ENCODE results near the gene OSBPL10. TPM values are rescaled to one million over a fixed set of nuclear protein-coding genes. Genes with fewer than 3 reads are reported as not detected.

The OSBPL10 gene
- total RNA-seq, 1 donor from 2014 or later: 5.3 TPM

- no peak for DNase-seq
- intact Hi-C loops (cut with micrococcal nuclease): no loop called here
Measured at GRCh38 chr3:31934018-31934417, 47.0 kb downstream of the OSBPL10 start.

GRCh38 chr3:31932990-31933389, 48.1 kb downstream of the OSBPL10 start:
- no peak for ATAC-seq
- DNase-seq: no peak
- intact Hi-C loops (cut with micrococcal nuclease): no loop called here

More at GRCh38 chr3:31934018-31934417, 47.0 kb downstream of the OSBPL10 start:
- no peak for ATAC-seq

DNA sequence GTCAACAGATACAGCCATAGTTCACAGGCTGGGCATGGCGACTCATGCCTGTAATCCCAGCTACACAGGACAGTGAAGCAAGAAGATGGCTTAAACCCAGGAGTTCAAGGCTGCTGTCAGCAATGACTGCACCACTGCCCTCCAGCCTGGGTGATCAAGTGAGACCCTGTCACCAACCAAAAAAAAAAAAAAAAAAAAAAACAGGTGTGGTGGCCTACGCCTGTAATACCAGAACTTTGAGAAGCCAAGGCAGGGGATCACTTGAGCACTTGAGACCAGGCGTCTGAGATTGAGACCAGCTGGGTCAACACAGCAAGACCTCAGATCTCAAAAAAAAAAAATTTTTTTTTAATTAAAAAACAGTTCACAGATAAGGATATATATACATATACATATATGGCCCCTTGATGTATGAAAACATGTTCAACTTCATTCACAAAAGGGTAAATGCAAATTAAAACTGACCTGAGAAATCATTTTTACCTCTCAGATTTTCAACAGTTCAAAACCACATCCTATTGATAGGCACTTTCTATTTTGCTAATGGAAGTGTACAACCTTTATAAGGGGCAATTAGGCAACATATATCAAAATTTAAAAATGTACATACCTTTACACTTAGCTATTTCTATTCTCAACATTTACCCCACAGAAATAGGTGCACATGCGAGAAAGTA, 51.1 kb downstream of the OSBPL10 start:
- intact Hi-C loops (cut with micrococcal nuclease): no loop called here
- DNase-seq: no peak
- ATAC-seq: no peak

DNA sequence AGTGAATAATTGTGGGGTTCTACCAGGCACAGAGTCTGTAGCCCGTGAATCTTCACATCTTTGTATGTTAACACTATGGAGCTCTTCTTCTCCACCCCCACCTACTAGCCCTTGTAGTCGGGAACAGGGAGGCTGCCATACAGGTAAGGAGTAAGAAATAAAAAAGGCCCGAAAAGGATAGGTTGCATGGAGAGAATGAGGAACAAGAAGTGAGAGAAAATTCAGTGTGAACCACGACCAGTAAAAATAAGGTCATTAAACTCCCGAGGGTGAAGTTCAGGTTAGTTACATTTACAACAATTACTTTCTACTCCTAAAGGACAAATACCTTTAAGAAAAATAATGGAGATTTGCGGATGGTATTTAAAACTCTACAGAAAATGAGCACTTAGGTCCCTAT, 53.3 kb downstream of the OSBPL10 start:
- no peak for DNase-seq
- intact Hi-C loops (cut with micrococcal nuclease): no loop called here
- no peak for ATAC-seq

GRCh38 chr3:31926543-31926942, 54.5 kb downstream of the OSBPL10 start:
- intact Hi-C loops (cut with micrococcal nuclease): no loop called here
- no peak for ATAC-seq
- DNase-seq: no peak

- intact Hi-C loops (cut with micrococcal nuclease): no loop called here
- DNase-seq (no peak), ATAC-seq (no peak)
Measured at GRCh38 chr3:31925271-31925630, 55.8 kb downstream of the OSBPL10 start.

DNA sequence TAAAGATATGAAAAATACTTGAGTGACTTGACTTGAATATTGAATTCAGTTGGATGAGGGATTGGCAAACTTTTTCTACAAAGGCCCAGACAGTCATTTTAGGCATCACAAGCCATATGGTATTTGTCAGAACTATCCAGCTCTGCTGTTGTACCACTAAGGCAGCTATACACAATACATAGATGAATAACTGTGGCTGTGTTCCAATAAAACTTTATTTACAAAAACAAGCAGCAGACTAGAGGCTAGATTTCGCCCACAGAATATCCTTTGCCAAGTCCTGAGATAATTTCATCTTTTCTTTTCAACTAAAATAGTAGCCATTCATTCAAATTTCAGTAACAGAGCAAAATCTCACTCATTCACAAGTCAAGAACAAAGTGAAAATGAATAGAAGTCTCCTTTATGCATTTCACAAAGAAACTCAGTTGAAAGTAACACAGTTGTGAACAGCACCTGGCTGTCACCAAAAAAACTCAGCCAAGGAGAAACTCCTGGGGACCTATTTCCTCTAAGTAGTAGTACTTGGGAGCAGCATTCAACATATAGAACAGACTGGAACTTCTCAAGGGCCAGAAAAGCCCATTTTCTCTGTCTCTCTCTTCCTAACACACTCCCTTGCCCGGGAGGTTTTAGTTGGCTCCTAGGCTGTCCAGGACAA, 56.3 kb downstream of the OSBPL10 start:
- no peak for DNase-seq
- no peak for ATAC-seq
- intact Hi-C loops (cut with micrococcal nuclease): no loop called here

DNA sequence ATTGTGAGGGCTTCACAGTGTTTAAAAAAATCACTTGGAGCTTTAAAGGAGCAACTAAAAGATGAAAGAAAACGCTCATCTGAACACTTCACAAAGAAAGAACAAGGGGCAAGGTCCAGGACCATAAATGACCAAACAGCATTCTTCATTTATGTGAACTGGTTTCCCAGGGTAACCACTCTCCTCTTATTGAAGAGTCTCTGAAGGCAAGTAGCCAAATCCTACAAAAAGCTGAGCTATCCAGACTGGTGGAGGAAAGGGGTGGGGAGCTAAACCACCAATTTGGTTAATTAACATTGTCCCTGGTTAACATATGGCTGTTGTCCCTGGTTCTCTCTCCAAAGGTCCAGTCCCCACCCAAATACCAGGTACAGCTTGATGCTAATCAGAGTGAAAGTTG, 58.1 kb downstream of the OSBPL10 start:
- ATAC-seq (no peak), DNase-seq (no peak)
- intact Hi-C loops (cut with micrococcal nuclease): no loop called here

GRCh38 chr3:31921837-31922236, 59.2 kb downstream of the OSBPL10 start:
- ATAC-seq (no peak), DNase-seq (no peak)
- intact Hi-C loops (cut with micrococcal nuclease): no loop called here

DNA sequence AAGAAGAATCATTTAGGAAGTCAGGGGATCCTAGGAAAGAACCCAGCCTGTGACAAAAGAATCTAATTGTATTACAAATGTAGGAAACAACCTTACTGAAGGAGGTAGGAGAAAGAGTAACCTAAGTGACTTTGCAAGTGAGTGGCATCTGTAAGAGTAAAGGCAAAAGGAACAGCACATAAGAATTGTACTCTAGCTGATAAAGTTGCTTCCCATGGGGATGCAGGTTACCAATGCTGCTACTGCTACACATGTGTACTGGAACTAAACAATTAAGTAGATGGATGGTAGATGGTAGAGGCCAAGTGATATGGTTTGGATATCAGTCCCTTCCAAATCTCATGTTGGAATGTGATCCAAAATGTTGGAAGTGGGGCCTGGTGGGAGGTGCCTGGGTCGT, 60.8 kb downstream of the OSBPL10 start:
- no peak for DNase-seq
- no peak for ATAC-seq

DNA sequence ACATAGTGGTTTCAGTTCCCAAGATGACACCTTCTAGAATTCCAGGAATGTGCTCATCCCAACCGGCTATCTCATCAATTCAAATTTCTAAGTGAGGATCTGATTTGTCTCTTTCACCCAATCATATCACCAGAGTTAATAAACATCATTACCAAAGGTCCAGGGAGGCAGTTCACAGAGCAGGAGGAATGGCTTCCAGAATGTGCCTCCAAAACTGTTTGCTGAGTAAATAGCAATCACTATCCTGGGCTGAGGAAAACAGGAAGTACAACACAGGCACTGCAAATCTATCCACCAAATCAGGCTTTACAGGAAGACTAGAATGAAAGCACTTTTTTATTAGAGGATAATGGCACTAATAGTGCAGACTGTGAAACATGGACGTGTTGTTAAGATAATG, 61.5 kb downstream of the OSBPL10 start:
- no peak for DNase-seq
- intact Hi-C loops (cut with micrococcal nuclease): no loop called here
- ATAC-seq: no peak

More for the DNA sequence above, 60.8 kb downstream of the OSBPL10 start:
- intact Hi-C loops (cut with micrococcal nuclease): no loop called here

- intact Hi-C loops (cut with micrococcal nuclease): no loop called here
- ATAC-seq (no peak), DNase-seq (no peak)
Measured at GRCh38 chr3:31918179-31919150, 62.6 kb downstream of the OSBPL10 start.

DNA sequence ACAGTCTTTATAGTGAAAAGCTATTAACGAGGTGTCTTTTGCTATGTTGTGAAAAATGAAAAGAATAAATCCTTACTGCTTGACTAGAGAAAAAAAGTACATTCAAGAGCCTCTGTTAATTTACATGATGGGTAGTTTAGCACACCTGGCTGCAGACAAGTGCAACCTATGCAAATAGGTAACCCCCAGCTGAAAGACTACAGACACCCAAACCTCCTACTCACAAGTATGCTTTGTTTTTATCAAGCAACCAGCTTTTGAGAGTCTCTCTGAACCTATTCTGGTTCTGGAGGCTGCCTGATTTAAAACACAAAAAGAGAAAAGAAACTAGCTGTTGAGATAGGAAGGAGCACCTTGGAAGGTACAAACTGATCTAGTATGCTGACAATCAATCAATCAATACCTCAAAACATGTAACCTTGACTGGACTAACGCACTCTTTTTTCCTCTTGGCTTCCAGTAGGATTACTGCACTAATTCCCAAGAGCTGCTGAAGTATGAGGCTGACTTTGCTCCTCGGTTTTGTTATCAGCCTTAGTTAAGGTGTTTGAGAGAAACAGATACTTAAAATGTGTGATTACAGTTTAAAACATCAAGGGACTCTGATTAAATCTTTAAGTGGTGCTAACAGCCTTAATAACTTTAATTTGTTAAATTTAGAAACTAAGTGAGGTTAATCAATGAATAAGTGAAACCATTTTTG, 63.6 kb downstream of the OSBPL10 start:
- intact Hi-C loops (cut with micrococcal nuclease): no loop called here
- ATAC-seq (no peak), DNase-seq (no peak)

GRCh38 chr3:31911643-31912042, 69.4 kb downstream of the OSBPL10 start:
- DNase-seq: no peak
- intact Hi-C loops (cut with micrococcal nuclease): no loop called here
- ATAC-seq: no peak

DNA sequence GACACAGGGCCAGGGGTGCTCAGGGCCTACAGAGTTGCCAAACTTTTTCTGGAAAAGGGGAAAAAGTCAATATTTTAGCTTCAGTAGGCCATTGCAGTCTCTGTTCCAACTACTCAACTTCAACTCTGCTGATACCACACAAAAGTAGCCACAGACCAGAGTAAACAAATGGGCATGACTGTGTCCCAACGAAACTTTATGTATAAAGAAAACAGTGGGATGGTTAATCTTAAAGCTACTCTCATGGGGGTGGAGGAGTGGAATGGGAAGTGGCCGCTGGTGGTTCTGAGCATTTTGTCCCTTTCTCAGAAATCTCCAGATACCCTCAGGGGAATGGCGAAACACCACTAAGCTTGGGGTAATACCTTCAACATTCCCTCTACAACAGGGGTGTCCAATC, 69.9 kb downstream of the OSBPL10 start:
- no peak for DNase-seq
- intact Hi-C loops (cut with micrococcal nuclease): no loop called here
- no peak for ATAC-seq

GRCh38 chr3:31909455-31909854, 71.6 kb downstream of the OSBPL10 start:
- ATAC-seq (no peak), DNase-seq (no peak)
- intact Hi-C loops (cut with micrococcal nuclease): no loop called here

DNA sequence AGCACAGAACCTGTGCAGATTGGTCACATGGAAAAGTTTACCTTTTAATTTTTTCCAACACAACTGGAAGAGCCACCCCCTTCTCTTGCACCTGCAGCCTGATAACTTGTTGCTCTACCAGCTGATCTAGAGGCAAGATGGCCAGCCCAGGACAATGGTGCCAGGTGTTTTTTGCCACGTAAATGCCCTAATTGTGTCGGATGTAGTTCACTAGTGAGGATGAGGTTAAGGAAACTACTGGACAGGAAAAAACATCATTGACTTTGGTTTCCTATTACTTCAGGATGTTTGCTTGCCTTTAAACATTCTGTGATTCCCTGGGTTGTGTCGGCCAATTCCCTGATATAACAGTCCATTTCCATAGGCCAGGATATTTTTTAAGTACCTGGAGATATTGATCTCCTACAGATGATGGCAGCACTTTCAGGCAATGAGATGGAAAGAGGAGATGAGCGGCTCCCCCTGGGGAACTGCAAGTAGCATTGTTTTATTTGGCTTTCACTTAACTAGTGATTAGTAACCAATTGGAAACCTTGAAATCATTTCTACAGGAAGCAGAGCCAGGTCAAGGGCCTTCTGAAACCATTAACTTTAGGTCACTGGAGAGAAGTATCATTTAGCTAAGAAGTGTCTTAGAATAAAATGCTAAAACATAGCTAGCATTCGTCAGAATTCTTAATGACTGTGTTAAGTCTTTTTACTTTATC, 72.5 kb downstream of the OSBPL10 start:
- ATAC-seq (no peak), DNase-seq (no peak)
- intact Hi-C loops (cut with micrococcal nuclease): no loop called here

DNA sequence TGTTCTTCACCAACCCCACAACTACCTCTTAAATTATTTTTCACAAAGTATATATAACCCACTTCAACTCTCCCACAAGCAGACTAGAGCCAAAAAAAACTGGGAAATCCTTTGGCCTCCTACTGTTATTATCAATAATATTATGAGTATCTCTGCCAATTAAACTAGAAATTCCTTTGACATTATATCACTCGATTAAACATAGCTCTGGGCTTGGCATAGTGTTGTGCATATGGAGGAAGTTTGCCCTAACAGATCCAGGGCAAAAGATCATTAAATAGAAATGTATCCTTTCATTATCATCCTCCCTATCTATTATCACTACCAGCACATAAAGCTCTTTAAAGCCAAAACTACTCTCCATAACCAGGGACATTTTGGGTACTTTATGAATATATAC, 74.9 kb downstream of the OSBPL10 start:
- intact Hi-C loops (cut with micrococcal nuclease): no loop called here
- DNase-seq: no peak
- no peak for ATAC-seq

Measured in left ventricle myocardium superior (tissue), 1 donor.